Tibial artery (tissue), 4 donors: Measurements from ENCODE around the gene ANKRD50.
A peak's percentile ranks its signal among the peaks of the same experiment; 100 is the strongest.

Experiments
- DNase-seq, 2 donors: peaks; one replicate each; pipeline ENCODE4 v3.0.0-alpha.2; 2019
- H3K27ac ChIP-seq, 2 donors: fragments of 200-600 bp; sonication (generic) in 1 of 2; 1 replicate in 1 of 2; 2 replicates in 1 of 2; pipeline ENCODE4 v1.5.1; 2018 to 2019; ENCODE audit warnings: mild to moderate bottlenecking in 1 of 2
- H3K27me3 ChIP-seq, 2 donors: fragments of 200-600 bp; sonication (generic) in 1 of 2; one replicate each; pipeline versions ENCODE4 v1.5.1 to v1.6.0; 2016 to 2019
- H3K36me3 ChIP-seq, 3 donors: fragments of 200-600 bp; sonication (generic) in 2 of 3; one replicate each; pipeline ENCODE4 v1.5.1; 2016 to 2019; ENCODE audit warnings: mild to moderate bottlenecking in 2 of 3
- H3K4me1 ChIP-seq, 4 donors: fragments of 200-600 bp; sonication (generic) in 2 of 4; 1 replicate in 3 of 4; 2 replicates in 1 of 4; pipeline ENCODE4 v1.5.1; 2016 to 2019
- H3K4me3 ChIP-seq, 2 donors: fragments of 200-600 bp; sonication (generic) in 1 of 2; 1 replicate in 1 of 2; 2 replicates in 1 of 2; pipeline ENCODE4 v1.5.1; 2018 to 2019; ENCODE audit warnings: mild to moderate bottlenecking in 2 of 2
- H3K9me3 ChIP-seq, 3 donors: fragments of 200-600 bp; sonication (generic) in 1 of 3; one replicate each; pipeline ENCODE4 v1.5.1; 2016 to 2019
- CTCF ChIP-seq, 2 experiments: fragments of 200-600 bp in 1 of 2; fragments of 450-650 bp in 1 of 2; IDR thresholded peaks; one replicate each; pipeline ENCODE4 v1.5.1; 2017 to 2019; ENCODE audit warnings: antibody characterized with exemption in 2 of 2, mild to moderate bottlenecking in 1 of 2, moderate library complexity in 1 of 2
- intact Hi-C: fragments of 100-400 bp; cut with DNase I; formaldehyde crosslinking; loops from one replicate; pipeline ENCODE4 v1.15.0; 2023; ENCODE audit warnings: low total_unique reads

ANKRD50 gene

DNA sequence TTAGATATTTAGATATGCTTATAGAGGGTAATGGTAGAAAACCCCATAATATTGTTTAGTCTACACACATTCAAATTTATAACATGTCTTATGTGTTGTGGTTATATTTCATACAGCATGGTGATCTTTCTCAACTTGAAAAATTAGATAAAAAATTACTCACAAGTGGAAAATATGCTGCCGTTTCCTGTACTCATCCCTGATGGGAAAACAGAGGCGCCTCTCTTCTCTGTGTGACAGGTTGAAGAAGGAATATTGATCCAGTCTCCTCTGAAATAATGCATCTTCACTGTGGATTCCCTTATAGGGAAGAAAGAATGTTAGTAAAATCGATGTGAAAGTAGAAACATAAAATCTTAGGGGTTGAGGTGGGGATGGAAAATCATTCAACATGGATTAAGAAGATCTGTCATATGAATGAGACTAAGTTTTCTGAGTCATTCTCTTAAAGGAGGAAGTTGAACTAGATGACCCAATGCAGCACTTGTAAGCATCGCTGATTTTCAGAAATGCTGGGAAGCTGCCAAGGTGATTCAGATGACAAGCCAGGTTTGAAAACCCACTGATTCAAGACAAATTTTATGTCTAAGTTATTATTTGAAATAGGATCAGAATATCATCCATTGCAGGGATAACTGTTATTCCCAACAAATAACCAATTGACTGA lies 70.7 kb downstream of the ANKRD50 start:
- Histone ChIP-seq H3K9me3 (no peaks in the 10 kb centered on the region), H3K27ac (no peak overlapping the region), H3K27me3 (no peaks in the 10 kb centered on the region), H3K36me3 (peaks cover 0 to 5% (median 5%) of the 10 kb centered on the region in 3 donors), H3K4me1 (no peaks in the 10 kb centered on the region), H3K4me3 (no peak overlapping the region)
- peak in 1 of 2 donors; percentile 23 for DNase-seq
- TF ChIP-seq CTCF (IDR thresholded peaks at IDR 0.05), result no peak
- intact Hi-C loops, result no loop called here

DNA sequence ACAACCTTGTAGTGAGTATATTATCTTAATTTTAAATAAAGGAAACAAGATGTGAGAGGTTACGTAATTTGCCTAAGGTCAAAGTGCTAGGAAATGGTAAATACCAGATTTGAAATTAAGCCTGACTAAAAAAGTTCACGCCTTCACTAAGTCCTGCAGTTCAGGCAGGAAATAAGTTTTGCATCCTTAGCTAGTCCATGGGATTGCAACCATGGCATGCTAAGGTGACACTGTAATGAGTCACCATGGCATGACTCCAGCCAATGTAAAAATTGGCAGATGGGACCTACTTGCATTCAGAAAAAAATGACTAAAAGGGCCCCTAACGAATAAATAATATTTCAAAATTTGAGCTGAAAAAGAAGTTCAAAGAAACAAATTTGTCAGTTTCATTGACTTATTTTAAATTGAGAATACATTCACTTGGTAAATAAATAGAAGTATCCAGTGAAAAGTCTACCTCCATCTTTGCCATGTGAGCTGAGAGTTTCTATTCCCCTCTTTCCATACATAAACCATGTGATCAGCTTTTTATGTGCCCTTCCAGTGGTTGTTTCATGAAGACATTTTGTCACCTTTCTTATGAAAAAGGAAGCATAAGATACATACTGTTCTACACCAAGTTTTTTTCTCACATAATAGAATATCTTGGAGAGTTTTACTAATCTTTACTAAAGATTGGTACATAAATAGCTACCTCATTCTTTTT lies 72.4 kb downstream of the ANKRD50 start:
- Histone ChIP-seq H3K4me3 (no peak overlapping the region), H3K4me1 (no peaks in the 10 kb centered on the region), H3K9me3 (no peaks in the 10 kb centered on the region), H3K27ac (no peak overlapping the region), H3K36me3 (peaks cover 0 to 5% (median 5%) of the 10 kb centered on the region in 3 donors), H3K27me3 (no peaks in the 10 kb centered on the region)
- intact Hi-C loops, result no loop called here
- DNase-seq, result no peak
- no peak for TF ChIP-seq CTCF (IDR thresholded peaks at IDR 0.05)

DNA sequence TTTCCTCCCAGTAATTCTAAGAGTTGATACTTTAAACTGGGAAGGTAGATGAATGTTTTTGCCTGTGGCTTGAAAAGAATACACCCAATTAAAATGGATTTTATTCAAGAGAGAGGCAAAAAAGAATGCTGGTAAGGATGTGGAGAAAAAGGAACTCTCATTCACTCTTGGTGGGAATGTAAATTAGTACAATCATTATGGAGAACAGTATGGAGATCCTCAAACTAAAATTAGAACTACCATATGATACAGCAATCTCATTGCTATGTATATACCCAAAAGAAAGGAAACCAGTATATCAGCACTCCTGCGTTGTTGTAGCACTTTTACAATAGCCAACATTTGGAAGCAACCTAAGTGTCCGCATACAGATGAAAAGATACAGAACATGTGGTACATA lies 75.2 kb downstream of the ANKRD50 start:
- H3K36me3 ChIP-seq, result peaks cover 0 to 5% (median 5%) of the 10 kb centered on the region in 3 donors
- H3K27ac ChIP-seq, result no peak overlapping the region
- no peaks in the 10 kb centered on the region for H3K9me3 ChIP-seq
- no peak overlapping the region for H3K4me3 ChIP-seq
- no peaks in the 10 kb centered on the region for H3K4me1 ChIP-seq
- DNase-seq, result no peak
- no peaks in the 10 kb centered on the region for H3K27me3 ChIP-seq
- no peak for TF ChIP-seq CTCF (IDR thresholded peaks at IDR 0.05)
- intact Hi-C loops, result no loop called here

- Histone ChIP-seq H3K4me3 (no peak overlapping the region), H3K27me3 (no peaks in the 10 kb centered on the region), H3K9me3 (no peaks in the 10 kb centered on the region), H3K27ac (no peak overlapping the region), H3K4me1 (no peaks in the 10 kb centered on the region), H3K36me3 (peaks cover 0 to 5% (median 5%) of the 10 kb centered on the region in 3 donors)
- intact Hi-C loops, result no loop called here
- DNase-seq, result no peak
- no peak for TF ChIP-seq CTCF (IDR thresholded peaks at IDR 0.05)
Observed at GRCh38 chr4:124636788-124637187, 75.7 kb downstream of the ANKRD50 start.

GRCh38 chr4:124635331-124635730 lies 77.2 kb downstream of the ANKRD50 start:
- H3K4me1 ChIP-seq, result no peaks in the 10 kb centered on the region
- DNase-seq, result no peak
- no peaks in the 10 kb centered on the region for H3K9me3 ChIP-seq
- no peaks in the 10 kb centered on the region for H3K27me3 ChIP-seq
- H3K4me3 ChIP-seq, result no peak overlapping the region
- H3K36me3 ChIP-seq, result peaks cover 0 to 5% (median 5%) of the 10 kb centered on the region in 3 donors
- intact Hi-C loops, result no loop called here
- no peak for TF ChIP-seq CTCF (IDR thresholded peaks at IDR 0.05)
- H3K27ac ChIP-seq, result no peak overlapping the region
